ENCODE data around the gene MANF. TPM values are rescaled to one million over a fixed set of nuclear protein-coding genes. Genes with fewer than 3 reads are reported as not detected.

The MANF gene
- total and polyA plus RNA-seq, 2 of the 13 experiments (the other 11 are each of a cell fraction or from before 2014, with no cell fraction given): 55.4 to 269 TPM

DNA sequence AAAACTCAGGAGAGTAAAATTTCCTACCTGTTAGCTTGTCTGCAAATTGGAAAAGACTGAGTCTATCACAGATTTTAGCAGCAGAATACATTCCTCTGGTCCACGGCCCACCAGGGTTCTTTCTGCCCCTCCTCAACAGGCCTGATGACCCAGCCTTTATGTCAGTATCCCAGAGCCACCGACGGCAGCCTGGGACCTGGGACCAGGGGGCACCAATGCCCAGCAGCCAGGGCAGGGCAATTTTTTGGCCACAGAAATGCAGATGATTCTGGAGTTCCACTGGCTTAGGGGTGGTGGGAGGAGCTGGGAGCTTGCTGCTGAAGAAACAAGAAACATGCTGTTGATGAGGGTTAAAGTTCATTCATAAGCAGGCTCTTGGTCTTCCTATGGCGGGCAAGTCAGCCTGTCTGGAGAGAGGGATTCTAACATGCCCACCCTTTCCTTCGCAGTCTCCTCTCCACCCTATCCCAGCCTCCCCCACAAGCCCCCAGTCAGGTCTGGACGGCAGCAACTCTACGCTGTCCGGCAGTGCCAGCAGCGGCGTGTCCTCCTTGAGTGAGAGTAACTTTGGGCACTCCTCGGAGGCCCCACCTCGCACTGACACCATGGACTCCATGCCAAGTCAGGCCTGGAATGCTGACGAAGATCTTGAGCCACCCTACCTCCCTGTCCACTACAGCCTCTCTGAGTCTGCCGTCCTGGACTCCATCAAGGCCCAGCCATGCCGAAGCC lies 4.3 kb upstream of the MANF start:
- Histone ChIP-seq H3K9me3 (ENCODE audit: low read length) (no peaks in the 10 kb centered on the region), H3K79me2 (ENCODE audit: insufficient read depth, low read length) (peaks cover 17% of the 10 kb centered on the region), H3K9ac (ENCODE audit: insufficient read depth, low read depth, low read length) (no peak overlapping the region), H3K4me2 (ENCODE audit: low read depth, low read length) (no peak overlapping the region), H4K20me1 (ENCODE audit: insufficient read depth, low read length) (no peaks in the 10 kb centered on the region), H3K27me3 (ENCODE audit: control insufficient read depth in 1 of 2, insufficient read depth in 2 of 2, low read length in 2 of 2) (peaks cover 1 to 39% of the 10 kb centered on the region in 2 experiments; a peak in 3 of 5 replicates), H2AFZ (ENCODE audit: low read length) (no peak overlapping the region), H3K4me3 (replicated peaks in 1 of 3; ENCODE audit: insufficient read depth in 1 of 3, low read depth in 2 of 3, low read length in 3 of 3) (no peak overlapping the region), H3K36me3 (replicated peaks in 1 of 2; ENCODE audit: control insufficient read depth in 1 of 2, insufficient read depth in 2 of 2, low read length in 2 of 2) (no peaks in the 10 kb centered on the region), H3K27ac (ENCODE audit: extremely low read length, insufficient read depth, low read length) (no peak overlapping the region), H3K4me1 (ENCODE audit: insufficient read depth, low read length) (peaks cover 19% of the 10 kb centered on the region)
- CTCF ChIA-PET (ENCODE audit: low intra/inter-chr PET ratio, low total read pairs): no interaction called here
- DNase-seq (ENCODE audit: low spot score) (no peak), ATAC-seq (no peak), FAIRE-seq (no peak)
- no TSS peak for BruUV-seq (replicated peaks)
- WGBS (ENCODE audit: low lambda C conversion rate): 64% methylated on average over 12 of the region's 15 CpGs
- intact Hi-C loops (cut with micrococcal nuclease; ENCODE audit: unreplicated experiment): loop anchor here (10.0 kb wide), 1 partner anchor 294 kb away; the partner anchor contains the start of gene TEX264
- in situ Hi-C loops (cut with HindIII; ENCODE audit: extremely low pct_ligation_motif_present, low pct_unique_long_range_greater_than_20kb): loop anchor here (5.0 kb wide), 1 partner anchor 808 kb away; no protein-coding TSS in a partner anchor
- POLR2A ChIA-PET: no interaction called here
- TF ChIP-seq, protein P1, sequence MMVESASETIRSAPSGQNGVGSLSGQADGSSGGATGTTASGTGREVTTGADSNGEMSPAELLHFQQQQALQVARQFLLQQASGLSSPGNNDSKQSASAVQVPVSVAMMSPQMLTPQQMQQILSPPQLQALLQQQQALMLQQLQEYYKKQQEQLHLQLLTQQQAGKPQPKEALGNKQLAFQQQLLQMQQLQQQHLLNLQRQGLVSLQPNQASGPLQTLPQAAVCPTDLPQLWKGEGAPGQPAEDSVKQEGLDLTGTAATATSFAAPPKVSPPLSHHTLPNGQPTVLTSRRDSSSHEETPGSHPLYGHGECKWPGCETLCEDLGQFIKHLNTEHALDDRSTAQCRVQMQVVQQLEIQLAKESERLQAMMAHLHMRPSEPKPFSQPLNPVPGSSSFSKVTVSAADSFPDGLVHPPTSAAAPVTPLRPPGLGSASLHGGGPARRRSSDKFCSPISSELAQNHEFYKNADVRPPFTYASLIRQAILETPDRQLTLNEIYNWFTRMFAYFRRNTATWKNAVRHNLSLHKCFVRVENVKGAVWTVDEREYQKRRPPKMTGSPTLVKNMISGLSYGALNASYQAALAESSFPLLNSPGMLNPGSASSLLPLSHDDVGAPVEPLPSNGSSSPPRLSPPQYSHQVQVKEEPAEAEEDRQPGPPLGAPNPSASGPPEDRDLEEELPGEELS (CRISPR knock-in tag; IDR thresholded peaks at IDR 0.05): no peak
- TF ChIP-seq ZNF142 (CRISPR knock-in tag; IDR thresholded peaks at IDR 0.05) (no peak), ZNF337 (CRISPR knock-in tag; IDR thresholded peaks at IDR 0.05; ENCODE audit: borderline replicate concordance, low read depth) (no peak), ZNF138 (CRISPR knock-in tag; IDR thresholded peaks at IDR 0.05; ENCODE audit: low read depth) (no peak), CENPT (CRISPR knock-in tag; IDR thresholded peaks at IDR 0.05; ENCODE audit: low read depth) (no peak), LCORL (IDR thresholded peaks at IDR 0.05) (no peak), LCORL (CRISPR knock-in tag; IDR thresholded peaks at IDR 0.05) (no peak), ZNF570 (CRISPR knock-in tag; IDR thresholded peaks at IDR 0.05; ENCODE audit: borderline replicate concordance) (no peak), ZNF224 (CRISPR knock-in tag; IDR thresholded peaks at IDR 0.05) (no peak)

Measured in HepG2 (cell line).